GM19452 (cell line): ENCODE measurements around the gene DOK1.

Source experiments
- ATAC-seq: cut with Tn5 transposase; IDR thresholded peaks from one replicate; pipeline ENCODE4 v1.9.1; 2021; ENCODE audit not compliant: unreplicated experiment

The DOK1 gene

GRCh38 chr2:74553892-74554819 is at the start of gene DOK1, which contains the start of gene LOXL3:
DOK1 (plus strand) TSS chr2:74554720; CDS start chr2:74554755, 35 bp downstream.
LOXL3 (minus strand) TSS chr2:74553942; CDS start chr2:74552634, 1,308 bp downstream.
- peak; percentile 61 for ATAC-seq

GRCh38 chr2:74505448-74506246 is 48.9 kb upstream of the DOK1 start:
- no peak for ATAC-seq

GRCh38 chr2:74507145-74507925 is 47.2 kb upstream of the DOK1 start, which contains the start of gene PCGF1:
PCGF1 (minus strand) TSS chr2:74507695; CDS start chr2:74507668, 27 bp downstream.
- peak; percentile 86 for ATAC-seq

- ATAC-seq = no peak
These were observed 46.5 kb upstream of the DOK1 start for GRCh38 chr2:74507926-74508520.

- ATAC-seq = no peak
These were observed 44.2 kb upstream of the DOK1 start for GRCh38 chr2:74510272-74510671.

- ATAC-seq = no peak
These were observed 43.2 kb upstream of the DOK1 start for GRCh38 chr2:74511104-74511989.

- no peak for ATAC-seq
These were observed 41.5 kb upstream of the DOK1 start for GRCh38 chr2:74512744-74513604.

- no peak for ATAC-seq
These were observed 40.7 kb upstream of the DOK1 start for GRCh38 chr2:74513605-74514367.

GRCh38 chr2:74514368-74515270 is 39.9 kb upstream of the DOK1 start, which contains the start of gene TLX2:
TLX2 (plus strand) TSS chr2:74514450; CDS start chr2:74514807, 357 bp downstream.
- ATAC-seq = no peak

GRCh38 chr2:74515271-74515980 is 39.1 kb upstream of the DOK1 start:
- ATAC-seq = peak; percentile 14

- peak; percentile 64 for ATAC-seq
These were observed 38.4 kb upstream of the DOK1 start for GRCh38 chr2:74515981-74516633.

GRCh38 chr2:74516650-74517049 is 37.9 kb upstream of the DOK1 start:
- no peak for ATAC-seq

GRCh38 chr2:74522516-74522915 is 32.0 kb upstream of the DOK1 start:
- no peak for ATAC-seq

GRCh38 chr2:74524005-74524404 is 30.5 kb upstream of the DOK1 start:
- no peak for ATAC-seq

- ATAC-seq = no peak
These were observed 29.4 kb upstream of the DOK1 start for GRCh38 chr2:74524955-74525716.
